ENCODE results near the gene CYTIP. TPM values are rescaled to one million over a fixed set of nuclear protein-coding genes. Genes with fewer than 3 reads are reported as not detected.
A peak's percentile ranks its signal among the peaks of the same experiment; 100 is the strongest.

CYTIP gene
- total RNA-seq, 2 donors from 2014 or later = 0.31 TPM; not detected in 1

DNA sequence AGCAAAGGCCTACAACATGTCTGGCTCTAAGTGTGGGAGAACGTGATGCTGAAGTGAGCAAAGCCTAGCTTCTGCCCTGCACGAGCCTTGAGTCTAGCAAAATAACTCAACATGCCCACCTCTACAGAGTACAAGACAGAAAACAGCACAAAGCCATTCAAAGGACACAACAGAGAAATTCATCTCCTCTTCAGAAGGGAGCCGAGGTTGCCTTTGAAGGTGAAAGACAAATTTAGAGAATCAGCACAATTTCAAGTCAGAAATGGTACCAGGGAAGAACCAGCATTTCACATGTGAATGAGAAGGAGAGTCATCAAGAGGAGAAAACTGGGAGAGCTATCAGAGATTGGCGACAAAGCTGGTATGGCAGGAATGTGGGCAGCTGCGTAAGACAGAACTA lies 21.7 kb upstream of the CYTIP start:
- TF ChIP-seq, protein P1, sequence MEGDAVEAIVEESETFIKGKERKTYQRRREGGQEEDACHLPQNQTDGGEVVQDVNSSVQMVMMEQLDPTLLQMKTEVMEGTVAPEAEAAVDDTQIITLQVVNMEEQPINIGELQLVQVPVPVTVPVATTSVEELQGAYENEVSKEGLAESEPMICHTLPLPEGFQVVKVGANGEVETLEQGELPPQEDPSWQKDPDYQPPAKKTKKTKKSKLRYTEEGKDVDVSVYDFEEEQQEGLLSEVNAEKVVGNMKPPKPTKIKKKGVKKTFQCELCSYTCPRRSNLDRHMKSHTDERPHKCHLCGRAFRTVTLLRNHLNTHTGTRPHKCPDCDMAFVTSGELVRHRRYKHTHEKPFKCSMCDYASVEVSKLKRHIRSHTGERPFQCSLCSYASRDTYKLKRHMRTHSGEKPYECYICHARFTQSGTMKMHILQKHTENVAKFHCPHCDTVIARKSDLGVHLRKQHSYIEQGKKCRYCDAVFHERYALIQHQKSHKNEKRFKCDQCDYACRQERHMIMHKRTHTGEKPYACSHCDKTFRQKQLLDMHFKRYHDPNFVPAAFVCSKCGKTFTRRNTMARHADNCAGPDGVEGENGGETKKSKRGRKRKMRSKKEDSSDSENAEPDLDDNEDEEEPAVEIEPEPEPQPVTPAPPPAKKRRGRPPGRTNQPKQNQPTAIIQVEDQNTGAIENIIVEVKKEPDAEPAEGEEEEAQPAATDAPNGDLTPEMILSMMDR (conservative IDR thresholded peaks at IDR 0.05) = no peak
- Histone ChIP-seq H3K4me3 (ENCODE audit: low read length) (no peak overlapping the region), H3K27me3 (ENCODE audit: control insufficient read depth, insufficient read depth, low read length, poor library complexity, severe bottlenecking) (no peaks in the 10 kb centered on the region), H3K4me1 (ENCODE audit: control insufficient read depth, insufficient read depth, low read length) (peaks cover 3% of the 10 kb centered on the region), H3K9ac (ENCODE audit: extremely low read depth, low read length, poor library complexity, severe bottlenecking) (no peak overlapping the region), H3K36me3 (ENCODE audit: control insufficient read depth, insufficient read depth, low read length) (no peaks in the 10 kb centered on the region), H3K27ac (ENCODE audit: low read depth, low read length) (no peak overlapping the region), H3K9me3 (ENCODE audit: control insufficient read depth, low read length) (no peaks in the 10 kb centered on the region)
- no peak for DNase-seq
- Mint-ChIP-seq H3K4me1 (peaks cover 14% of the 10 kb centered on the region), H3K4me3 (no peak overlapping the region), H3K36me3 (ENCODE audit: low read depth) (no peaks in the 10 kb centered on the region), H3K27ac (no peak overlapping the region), H3K9me3 (no peaks in the 10 kb centered on the region), H3K27me3 (ENCODE audit: insufficient read depth) (no peaks in the 10 kb centered on the region)
- 93 to 94% methylated on average over 3 to 5 of the region's 5 CpGs for WGBS, 2 experiments (ENCODE audit: insufficient coverage in 1 of 2, insufficient read length in 1 of 2)

DNA sequence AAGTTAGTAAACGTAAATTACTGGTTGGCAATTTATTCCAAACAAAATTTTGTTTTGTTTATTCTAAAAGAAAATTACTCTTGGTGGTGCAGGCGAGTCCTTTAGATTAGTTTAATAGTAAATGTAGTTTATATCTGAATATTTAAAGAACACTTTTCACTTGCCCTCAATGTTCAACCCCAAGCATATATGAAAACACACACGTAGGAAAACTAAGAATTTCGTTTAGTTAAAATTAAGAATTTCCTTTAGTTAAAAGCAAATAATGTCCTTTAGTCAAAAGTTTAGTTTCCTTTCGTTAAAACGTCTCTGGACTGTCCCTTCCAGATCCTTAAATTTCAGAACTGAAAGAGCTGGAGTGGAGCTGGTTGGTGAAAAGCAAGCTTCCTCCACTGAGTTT lies 19.1 kb upstream of the CYTIP start:
- Mint-ChIP-seq H3K36me3 (ENCODE audit: low read depth) (no peaks in the 10 kb centered on the region), H3K4me1 (peaks cover 17% of the 10 kb centered on the region), H3K4me3 (no peak overlapping the region), H3K27me3 (ENCODE audit: insufficient read depth) (no peaks in the 10 kb centered on the region), H3K9me3 (no peaks in the 10 kb centered on the region), H3K27ac (no peak overlapping the region)
- Histone ChIP-seq H3K4me1 (ENCODE audit: control insufficient read depth, insufficient read depth, low read length) (peaks cover 10% of the 10 kb centered on the region), H3K36me3 (ENCODE audit: control insufficient read depth, insufficient read depth, low read length) (no peaks in the 10 kb centered on the region), H3K4me3 (ENCODE audit: low read length) (no peak overlapping the region), H3K27ac (ENCODE audit: low read depth, low read length) (no peak overlapping the region), H3K9ac (ENCODE audit: extremely low read depth, low read length, poor library complexity, severe bottlenecking) (no peak overlapping the region), H3K9me3 (ENCODE audit: control insufficient read depth, low read length) (no peaks in the 10 kb centered on the region), H3K27me3 (ENCODE audit: control insufficient read depth, insufficient read depth, low read length, poor library complexity, severe bottlenecking) (no peaks in the 10 kb centered on the region)
- DNase-seq = no peak
- 93 to 100% methylated on average over 2 to 5 of the region's 6 CpGs for WGBS, 2 experiments (ENCODE audit: insufficient coverage in 1 of 2, insufficient read length in 1 of 2)
- TF ChIP-seq, protein P1 (conservative IDR thresholded peaks at IDR 0.05) = no peak

DNA sequence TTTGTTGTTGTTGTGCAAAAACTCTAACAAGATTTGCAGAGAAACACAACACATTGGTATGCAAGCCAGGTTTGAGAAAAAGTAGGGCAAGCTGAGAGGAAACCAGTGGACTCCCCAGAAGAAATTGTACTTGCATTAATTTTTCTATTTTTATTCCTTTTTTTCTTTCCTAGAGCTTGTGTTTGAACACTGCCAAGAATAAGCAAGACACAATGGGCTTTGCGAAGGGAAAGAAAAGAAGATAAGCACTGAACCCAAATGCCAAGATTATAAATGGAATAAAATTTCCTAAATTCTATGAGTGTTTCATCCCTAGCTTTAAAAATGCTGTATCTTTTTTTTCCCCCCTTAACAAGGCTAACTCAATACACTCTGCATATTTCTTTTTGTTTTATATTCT lies 17.0 kb upstream of the CYTIP start:
- Histone ChIP-seq H3K4me3 (ENCODE audit: low read length) (no peak overlapping the region), H3K27me3 (ENCODE audit: control insufficient read depth, insufficient read depth, low read length, poor library complexity, severe bottlenecking) (no peaks in the 10 kb centered on the region), H3K27ac (ENCODE audit: low read depth, low read length) (no peak overlapping the region), H3K36me3 (ENCODE audit: control insufficient read depth, insufficient read depth, low read length) (no peaks in the 10 kb centered on the region), H3K4me1 (ENCODE audit: control insufficient read depth, insufficient read depth, low read length) (peaks cover 10% of the 10 kb centered on the region), H3K9me3 (ENCODE audit: control insufficient read depth, low read length) (no peaks in the 10 kb centered on the region), H3K9ac (ENCODE audit: extremely low read depth, low read length, poor library complexity, severe bottlenecking) (no peak overlapping the region)
- no peak overlapping the region for H3K4me3 Mint-ChIP-seq
- no peaks in the 10 kb centered on the region for H3K36me3 Mint-ChIP-seq (ENCODE audit: low read depth)
- no peaks in the 10 kb centered on the region for H3K27me3 Mint-ChIP-seq (ENCODE audit: insufficient read depth)
- H3K4me1 Mint-ChIP-seq = peaks cover 17% of the 10 kb centered on the region
- H3K27ac Mint-ChIP-seq = peak overlapping the region; percentile 4
- no peak for DNase-seq
- TF ChIP-seq, protein P1 (conservative IDR thresholded peaks at IDR 0.05) = no peak
- WGBS, 2 experiments (ENCODE audit: insufficient coverage in 1 of 2, insufficient read length in 1 of 2) = 88% methylated on average over 1 of the region's 1 CpG; no CpG with 5 or more reads in 1 of the 2 experiments
- no peaks in the 10 kb centered on the region for H3K9me3 Mint-ChIP-seq

Measured in endodermal cell (in vitro differentiated cells).